ENCODE results near the gene ETV6. TPM values are rescaled to one million over a fixed set of nuclear protein-coding genes. Genes with fewer than 3 reads are reported as not detected.

ETV6 gene
- total RNA-seq, 2 experiments from 2014 or later: 53.7 to 54.9 TPM

DNA sequence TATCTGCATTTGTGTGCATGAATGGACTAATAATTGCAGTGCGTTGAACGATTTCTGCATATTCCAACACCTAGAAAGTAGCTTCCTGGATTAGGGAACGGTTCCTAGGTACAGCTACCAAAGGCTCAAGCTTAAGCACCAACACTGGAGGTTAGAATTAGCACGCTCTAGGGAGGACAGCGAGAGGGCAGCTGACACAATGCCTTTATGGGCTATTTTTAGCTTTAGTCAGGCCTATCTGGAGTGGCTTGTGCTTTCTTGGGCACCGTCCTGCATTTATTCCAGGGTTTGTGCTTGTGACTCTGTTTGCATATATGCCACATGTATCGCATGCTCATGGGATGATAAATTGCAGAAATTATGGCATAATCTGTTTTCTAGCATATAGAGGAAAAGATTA is 13.7 kb downstream of the ETV6 start:
- H3K9me3 Mint-ChIP-seq: peaks cover 1% of the 10 kb centered on the region
- peaks cover 48% of the 10 kb centered on the region for H3K36me3 Mint-ChIP-seq (ENCODE audit: low read depth)
- H3K27me3 Mint-ChIP-seq: no peaks in the 10 kb centered on the region
- ChIA-PET POLR2A (interaction anchor here (1.4 kb wide), 1 partner anchor 10 kb away, joined by 4 read pairs; no protein-coding TSS in a partner anchor), CTCF (no interaction called here)
- H3K4me3 Mint-ChIP-seq: no peak overlapping the region
- no peak for DNase-seq
- H3K4me1 Mint-ChIP-seq: peaks cover 42% of the 10 kb centered on the region
- H3K27ac Mint-ChIP-seq: no peak overlapping the region

DNA sequence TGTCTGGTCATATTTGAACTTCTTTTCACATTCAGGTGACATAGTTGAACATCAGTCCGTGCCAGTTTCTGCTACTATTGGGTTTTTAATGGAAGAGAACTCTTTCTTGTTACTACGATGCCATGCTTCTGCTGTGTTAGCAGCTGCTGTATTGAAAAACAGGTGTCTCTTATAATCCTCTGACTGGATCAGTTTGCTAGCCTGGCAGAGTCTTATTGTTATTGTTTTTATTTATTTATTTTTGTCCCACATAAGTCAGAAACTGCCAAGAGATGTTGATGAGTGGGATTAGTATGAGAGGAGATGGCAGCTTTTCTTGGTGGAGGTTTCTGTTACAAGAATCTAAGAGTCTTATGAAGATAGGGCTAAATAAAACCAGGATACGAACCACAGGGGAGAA is 14.6 kb downstream of the ETV6 start:
- DNase-seq: no peak
- Mint-ChIP-seq H3K27ac (no peak overlapping the region), H3K4me1 (peaks cover 38% of the 10 kb centered on the region), H3K9me3 (peaks cover 1% of the 10 kb centered on the region), H3K36me3 (ENCODE audit: low read depth) (peaks cover 46% of the 10 kb centered on the region), H3K4me3 (no peak overlapping the region), H3K27me3 (no peaks in the 10 kb centered on the region)
- CTCF ChIA-PET: no interaction called here
- POLR2A ChIA-PET: interaction anchor here (0.6 to 1.4 kb wide), 2 partner anchors 11 to 14 kb away, joined by 3 to 4 read pairs; partner anchors contain the start of gene ETV6

GRCh38 chr12:11666131-11667050 is 16.9 kb downstream of the ETV6 start:
- peaks cover 31% of the 10 kb centered on the region for H3K4me1 Mint-ChIP-seq
- H3K9me3 Mint-ChIP-seq: peaks cover 1% of the 10 kb centered on the region

GRCh38 chr12:11667171-11667570 is 17.7 kb downstream of the ETV6 start:
- peaks cover 1% of the 10 kb centered on the region for H3K9me3 Mint-ChIP-seq
- ChIA-PET CTCF (no interaction called here), POLR2A (interaction anchor here (0.7 kb wide), 1 partner anchor 10 kb away, joined by 3 read pairs; no protein-coding TSS in a partner anchor)
- H3K4me3 Mint-ChIP-seq: no peak overlapping the region
- no peak for DNase-seq
- no peak overlapping the region for H3K27ac Mint-ChIP-seq
- H3K36me3 Mint-ChIP-seq (ENCODE audit: low read depth): peaks cover 28% of the 10 kb centered on the region
- H3K27me3 Mint-ChIP-seq: no peaks in the 10 kb centered on the region
- H3K4me1 Mint-ChIP-seq: peaks cover 24% of the 10 kb centered on the region

More at GRCh38 chr12:11666131-11667050, 16.9 kb downstream of the ETV6 start:
- Mint-ChIP-seq H3K4me3 (no peak overlapping the region), H3K27me3 (no peaks in the 10 kb centered on the region), H3K36me3 (ENCODE audit: low read depth) (peaks cover 36% of the 10 kb centered on the region), H3K27ac (no peak overlapping the region)
- POLR2A ChIA-PET: interaction anchor here (0.7 to 1.6 kb wide), 2 partner anchors 9 to 16 kb away, joined by 3 read pairs; partner anchors contain the start of gene ETV6
- CTCF ChIA-PET: no interaction called here
- DNase-seq: no peak

- DNase-seq: no peak
- Mint-ChIP-seq H3K27ac (no peak overlapping the region), H3K9me3 (peaks cover 1% of the 10 kb centered on the region), H3K36me3 (ENCODE audit: low read depth) (peaks cover 20% of the 10 kb centered on the region), H3K4me1 (peaks cover 23% of the 10 kb centered on the region), H3K4me3 (no peak overlapping the region), H3K27me3 (no peaks in the 10 kb centered on the region)
- POLR2A ChIA-PET: no interaction called here
- CTCF ChIA-PET: no interaction called here
Measured at GRCh38 chr12:11668611-11669010, 19.1 kb downstream of the ETV6 start.

- Mint-ChIP-seq H3K36me3 (ENCODE audit: low read depth) (peaks cover 17% of the 10 kb centered on the region), H3K4me1 (peaks cover 23% of the 10 kb centered on the region), H3K27me3 (no peaks in the 10 kb centered on the region), H3K27ac (no peak overlapping the region), H3K9me3 (no peaks in the 10 kb centered on the region), H3K4me3 (no peak overlapping the region)
- DNase-seq: no peak
- CTCF ChIA-PET: no interaction called here
- POLR2A ChIA-PET: no interaction called here
Measured at GRCh38 chr12:11669348-11669747, 19.9 kb downstream of the ETV6 start.

- CTCF ChIA-PET: no interaction called here
- Mint-ChIP-seq H3K36me3 (ENCODE audit: low read depth) (peaks cover 7% of the 10 kb centered on the region), H3K4me3 (no peak overlapping the region), H3K27me3 (no peaks in the 10 kb centered on the region), H3K27ac (no peak overlapping the region), H3K9me3 (no peaks in the 10 kb centered on the region), H3K4me1 (peaks cover 17% of the 10 kb centered on the region)
- DNase-seq: no peak
- POLR2A ChIA-PET: no interaction called here
Measured at GRCh38 chr12:11672256-11673191, 23.1 kb downstream of the ETV6 start.

- ChIA-PET CTCF (no interaction called here), POLR2A (no interaction called here)
- H3K36me3 Mint-ChIP-seq (ENCODE audit: low read depth): peaks cover 10% of the 10 kb centered on the region
- H3K4me3 Mint-ChIP-seq: no peak overlapping the region
- peaks cover 13% of the 10 kb centered on the region for H3K4me1 Mint-ChIP-seq
- H3K27me3 Mint-ChIP-seq: no peaks in the 10 kb centered on the region
- H3K9me3 Mint-ChIP-seq: no peaks in the 10 kb centered on the region
- H3K27ac Mint-ChIP-seq: no peak overlapping the region
- no peak for DNase-seq
Measured at GRCh38 chr12:11673666-11674461, 24.4 kb downstream of the ETV6 start.

DNA sequence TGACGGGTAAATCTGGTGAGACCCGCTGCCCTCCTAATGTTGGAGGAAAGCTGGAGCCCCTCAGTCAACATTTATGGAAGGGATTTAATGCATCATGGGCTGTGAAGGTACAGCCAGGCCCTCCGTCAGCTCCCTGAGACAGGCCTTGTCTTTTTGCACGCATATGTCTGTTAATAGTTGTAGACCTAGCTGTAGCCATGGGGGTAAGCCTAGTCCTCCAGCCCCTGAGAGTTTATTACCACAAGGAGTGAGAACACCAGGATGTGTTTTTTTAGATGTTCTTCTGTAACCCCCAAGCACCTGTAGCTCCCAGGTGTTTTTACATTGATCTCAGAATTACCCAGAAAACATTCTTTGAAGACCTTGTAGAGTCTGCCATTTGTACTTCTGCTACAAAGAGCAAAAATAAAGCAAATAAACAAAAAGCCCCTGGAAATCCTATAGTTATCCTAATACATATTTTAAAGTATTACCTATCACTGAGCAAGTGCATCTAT is 25.5 kb downstream of the ETV6 start:
- no peak overlapping the region for H3K27ac Mint-ChIP-seq
- no peak for DNase-seq
- no peaks in the 10 kb centered on the region for H3K9me3 Mint-ChIP-seq
- H3K4me3 Mint-ChIP-seq: no peak overlapping the region
- POLR2A ChIA-PET: no interaction called here
- CTCF ChIA-PET: no interaction called here
- H3K4me1 Mint-ChIP-seq: peaks cover 7% of the 10 kb centered on the region
- peaks cover 10% of the 10 kb centered on the region for H3K36me3 Mint-ChIP-seq (ENCODE audit: low read depth)
- no peaks in the 10 kb centered on the region for H3K27me3 Mint-ChIP-seq

- ChIA-PET POLR2A (no interaction called here), CTCF (no interaction called here)
- Mint-ChIP-seq H3K27me3 (no peaks in the 10 kb centered on the region), H3K27ac (no peak overlapping the region), H3K36me3 (ENCODE audit: low read depth) (peaks cover 10% of the 10 kb centered on the region), H3K9me3 (no peaks in the 10 kb centered on the region), H3K4me1 (peaks cover 7% of the 10 kb centered on the region), H3K4me3 (no peak overlapping the region)
- no peak for DNase-seq
Measured at GRCh38 chr12:11676052-11676451, 26.6 kb downstream of the ETV6 start.

DNA sequence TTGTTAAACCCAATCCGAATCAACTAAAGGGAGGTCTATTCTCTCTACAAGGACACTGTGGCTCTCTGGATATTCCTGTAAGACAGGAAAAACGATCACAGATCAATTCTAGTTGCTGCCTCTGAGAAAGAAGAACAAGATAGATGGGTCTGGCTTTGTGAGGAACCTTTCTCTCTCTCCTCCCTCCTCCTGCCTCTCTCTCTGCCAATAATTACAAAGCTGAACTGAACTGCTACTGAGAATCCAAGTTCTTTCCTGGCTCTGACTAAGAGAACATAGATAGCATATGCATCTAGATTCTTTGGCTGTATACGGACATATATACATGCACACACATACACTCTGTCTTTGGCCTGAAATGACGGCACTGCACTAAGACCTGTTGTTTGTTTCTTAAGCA is 27.6 kb downstream of the ETV6 start:
- peaks cover 7% of the 10 kb centered on the region for H3K4me1 Mint-ChIP-seq
- ChIA-PET CTCF (no interaction called here), POLR2A (no interaction called here)
- H3K9me3 Mint-ChIP-seq: no peaks in the 10 kb centered on the region
- H3K36me3 Mint-ChIP-seq (ENCODE audit: low read depth): peaks cover 14% of the 10 kb centered on the region
- no peak for DNase-seq
- no peaks in the 10 kb centered on the region for H3K27me3 Mint-ChIP-seq
- no peak overlapping the region for H3K4me3 Mint-ChIP-seq
- no peak overlapping the region for H3K27ac Mint-ChIP-seq

DNA sequence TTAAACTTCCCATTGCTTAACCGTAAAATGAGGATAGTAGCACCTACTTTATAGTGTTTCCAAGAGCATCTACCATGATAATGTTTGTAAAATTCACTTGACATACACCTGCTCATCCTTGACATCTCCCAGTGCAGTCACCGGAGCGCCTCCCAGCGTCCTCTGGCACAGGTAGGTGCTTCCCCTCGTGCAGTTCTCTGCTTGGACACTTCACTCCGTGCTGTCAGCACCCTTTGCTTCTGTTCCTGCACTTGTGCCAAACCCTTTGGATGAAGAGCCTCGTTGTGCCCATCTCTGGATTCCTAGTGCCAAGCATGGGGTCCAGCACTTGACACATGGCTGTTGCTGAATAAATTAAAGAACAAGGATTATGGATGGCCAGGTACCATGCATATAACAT is 28.3 kb downstream of the ETV6 start:
- no peaks in the 10 kb centered on the region for H3K27me3 Mint-ChIP-seq
- CTCF ChIA-PET: no interaction called here
- no peak overlapping the region for H3K4me3 Mint-ChIP-seq
- POLR2A ChIA-PET: no interaction called here
- no peak overlapping the region for H3K27ac Mint-ChIP-seq
- DNase-seq: no peak
- H3K36me3 Mint-ChIP-seq (ENCODE audit: low read depth): peaks cover 20% of the 10 kb centered on the region
- H3K9me3 Mint-ChIP-seq: no peaks in the 10 kb centered on the region
- peaks cover 6% of the 10 kb centered on the region for H3K4me1 Mint-ChIP-seq
